Smooth muscle cell (in vitro differentiated cells): ENCODE measurements around the gene CYP27C1. TPM values are rescaled to one million over a fixed set of nuclear protein-coding genes. Genes with fewer than 3 reads are reported as not detected.

Experiments
- DNase-seq: peaks from one replicate; lab custom pipeline; 2025; ENCODE audit not compliant: unreplicated experiment; lab: John Stamatoyannopoulos, UW
- H2AFZ ChIP-seq: fragments of 200-600 bp; sonication (generic); 2 replicates; pipeline ENCODE4 v1.6.0; 2016; ENCODE audit warnings: antibody characterized with exemption, low read depth, mild to moderate bottlenecking
- H3F3A ChIP-seq: fragments of 200-600 bp; sonication (generic); 2 replicates; pipeline ENCODE4 v1.6.0; 2017; ENCODE audit warnings: antibody characterized with exemption, low read depth
- H3K27ac ChIP-seq: fragments of 200-600 bp; sonication (generic); 2 replicates; pipeline ENCODE4 v1.5.1; 2016; ENCODE audit warnings: low read depth, mild to moderate bottlenecking
- H3K27me3 ChIP-seq: fragments of 200-600 bp; sonication (generic); 2 replicates; pipeline ENCODE4 v1.6.1; 2016; ENCODE audit warnings: low read depth, mild to moderate bottlenecking
- H3K36me3 ChIP-seq: fragments of 200-600 bp; sonication (generic); 2 replicates; pipeline ENCODE4 v1.5.1; 2016; ENCODE audit warnings: low read depth
- H3K4me1 ChIP-seq: fragments of 200-600 bp; sonication (generic); 2 replicates; pipeline ENCODE4 v1.5.1; 2016; ENCODE audit warnings: low read depth
- H3K4me2 ChIP-seq: fragments of 200-600 bp; sonication (generic); 2 replicates; pipeline ENCODE4 v1.6.0; 2016; ENCODE audit warnings: mild to moderate bottlenecking
- H3K4me3 ChIP-seq: fragments of 200-600 bp; sonication (generic); 2 replicates; pipeline ENCODE4 v1.5.1; 2016; ENCODE audit warnings: mild to moderate bottlenecking
- H3K79me2 ChIP-seq: fragments of 200-600 bp; sonication (generic); 2 replicates; pipeline ENCODE4 v1.6.0; 2016; ENCODE audit warnings: low read depth, mild to moderate bottlenecking
- H3K9ac ChIP-seq: fragments of 200-600 bp; sonication (generic); 2 replicates; pipeline ENCODE4 v1.6.0; 2016; ENCODE audit warnings: low read depth
- H3K9me3 ChIP-seq: fragments of 200-600 bp; sonication (generic); replicated peaks from 2 replicates; pipeline ENCODE4 v1.5.1; 2016; ENCODE audit warnings: low read depth
- H4K20me1 ChIP-seq: fragments of 200-600 bp; sonication (generic); 2 replicates; pipeline ENCODE4 v1.6.0; 2016; ENCODE audit warnings: low read depth
- CTCF ChIP-seq: fragments of 200-600 bp; sonication (generic); IDR thresholded peaks from 2 replicates; pipeline ENCODE4 v1.5.1; 2017; ENCODE audit warnings: borderline replicate concordance, mild to moderate bottlenecking, antibody characterized with exemption; ENCODE audit not compliant: insufficient read depth, poor library complexity, severe bottlenecking
- WGBS: methylation state at CpG from one replicate; pipeline ENCODE4 v1.1.7; 2016; ENCODE audit warnings: low lambda C conversion rate; 5-methylcytosine and 5-hydroxymethylcytosine counted together
- polyA plus RNA-seq: library from polyadenylated mRNA; unstranded; fragments of >200 nt; fragmentation: Nextera tagmentation; extraction: Ambion mirVana; gene quantifications from 2 replicates; pipeline ENCODE4 v1.2.1, GENCODE V29; 2016
- small RNA-seq: library from RNA; depleted of rRNA; stranded (forward); fragments of <200 nt; gene quantifications from one replicate; pipeline ENCODE3, GENCODE V24; 2014
- total RNA-seq: library from RNA; depleted of rRNA; stranded (reverse); fragments of >200 nt; gene quantifications from 2 replicates; pipeline ENCODE4 v1.2.3, GENCODE V29; 2014

The CYP27C1 gene
- total and polyA plus RNA-seq, 2 experiments from 2014 or later = 2.0 to 5.0 TPM

- Histone ChIP-seq H3K79me2 (no peaks in the 10 kb centered on the region), H3K4me3 (no peak overlapping the region), H3K4me2 (no peak overlapping the region), H3K36me3 (no peaks in the 10 kb centered on the region), H3K9ac (no peak overlapping the region), H3K27ac (no peak overlapping the region), H3K27me3 (no peaks in the 10 kb centered on the region), H4K20me1 (no peaks in the 10 kb centered on the region), H3K4me1 (no peaks in the 10 kb centered on the region), H2AFZ (no peak overlapping the region), H3F3A (no peaks in the 10 kb centered on the region), H3K9me3 (no peaks in the 10 kb centered on the region)
- no peak for TF ChIP-seq CTCF
- 81% methylated on average over 15 of the region's 15 CpGs for WGBS
- DNase-seq = no peak
These were observed 85.0 kb downstream of the CYP27C1 start for GRCh38 chr2:127134833-127135830.

GRCh38 chr2:127134235-127134634, 85.9 kb downstream of the CYP27C1 start:
- no peaks in the 10 kb centered on the region for H3K27me3 ChIP-seq
- H4K20me1 ChIP-seq = no peaks in the 10 kb centered on the region
- no peak overlapping the region for H3K9ac ChIP-seq
- H3K4me2 ChIP-seq = no peak overlapping the region
- H3K27ac ChIP-seq = no peak overlapping the region
- no peaks in the 10 kb centered on the region for H3K9me3 ChIP-seq
- no peaks in the 10 kb centered on the region for H3K4me1 ChIP-seq
- H3K36me3 ChIP-seq = no peaks in the 10 kb centered on the region
- no peak for DNase-seq
- no peak overlapping the region for H3K4me3 ChIP-seq
- WGBS = 52% methylated on average over 4 of the region's 4 CpGs
- H3K79me2 ChIP-seq = no peaks in the 10 kb centered on the region
- H3F3A ChIP-seq = no peaks in the 10 kb centered on the region
- H2AFZ ChIP-seq = no peak overlapping the region
- no peak for TF ChIP-seq CTCF

Small RNA genes within 50 kb of the gene (small RNA-seq; reads per million reads assigned to genes)
- not detected for gene NIFKP9

Other genes with a start within 250 kb of the CYP27C1 start
- 20.0 and 25.4 TPM in 2 replicates for gene BIN1, start 113.1 kb downstream of the CYP27C1 start, total RNA-seq
- 31.9 and 32.4 TPM in 2 replicates for gene BIN1, start 113.1 kb downstream of the CYP27C1 start, polyA plus RNA-seq
- 30.9 and 44.4 TPM in 2 replicates for gene ERCC3, start 73.8 kb upstream of the CYP27C1 start, total RNA-seq
- gene ERCC3, start 73.8 kb upstream of the CYP27C1 start, polyA plus RNA-seq = 44.3 and 49.5 TPM in 2 replicates
- gene MAP3K2, start 167.7 kb upstream of the CYP27C1 start, total RNA-seq = 42.7 and 46.7 TPM in 2 replicates
- gene MAP3K2, start 167.7 kb upstream of the CYP27C1 start, polyA plus RNA-seq = 33.6 and 39.2 TPM in 2 replicates
- gene PROC, start 198.1 kb upstream of the CYP27C1 start, total RNA-seq = 1.1 TPM in 1 of 2 replicates, not detected in the other
- gene PROC, start 198.1 kb upstream of the CYP27C1 start, polyA plus RNA-seq = 0.44 and 0.85 TPM in 2 replicates